HG03558 (cell line): ENCODE data around the gene NGFR.
A peak's percentile ranks its signal among the peaks of the same experiment; 100 is the strongest.

Source experiments
- ATAC-seq: cut with Tn5 transposase; IDR thresholded peaks from one replicate; pipeline ENCODE4 v1.9.1; 2021; ENCODE audit warnings: moderate number of reproducible peaks; ENCODE audit not compliant: unreplicated experiment; ENCODE audit errors: extremely low read depth

Gene NGFR

GRCh38 chr17:49513044-49513395, 17.9 kb downstream of the NGFR start:
- no peak for ATAC-seq

GRCh38 chr17:49513641-49514040, 18.5 kb downstream of the NGFR start:
- no peak for ATAC-seq

- no peak for ATAC-seq
Measured at GRCh38 chr17:49514071-49514721, 19.1 kb downstream of the NGFR start.

GRCh38 chr17:49515196-49515770, 20.2 kb downstream of the NGFR start:
- ATAC-seq: peak; percentile 82

- no peak for ATAC-seq
Measured at GRCh38 chr17:49516180-49516579, 21.1 kb downstream of the NGFR start.

GRCh38 chr17:49518346-49519078, 23.4 kb downstream of the NGFR start:
- ATAC-seq: no peak

- ATAC-seq: no peak
Measured at GRCh38 chr17:49519781-49520180, 24.7 kb downstream of the NGFR start.

GRCh38 chr17:49520386-49521087, 25.4 kb downstream of the NGFR start:
- no peak for ATAC-seq

- ATAC-seq: no peak
Measured at GRCh38 chr17:49521088-49521450, 26.0 kb downstream of the NGFR start.

GRCh38 chr17:49521471-49522356, 26.6 kb downstream of the NGFR start:
- ATAC-seq: no peak

- ATAC-seq: no peak
Measured at GRCh38 chr17:49522357-49522890, 27.3 kb downstream of the NGFR start.

GRCh38 chr17:49523196-49523595, 28.1 kb downstream of the NGFR start:
- no peak for ATAC-seq

GRCh38 chr17:49523706-49524472, 28.8 kb downstream of the NGFR start:
- no peak for ATAC-seq

- no peak for ATAC-seq
Measured at GRCh38 chr17:49524473-49525359, 29.6 kb downstream of the NGFR start.

GRCh38 chr17:49525831-49526741, 31.0 kb downstream of the NGFR start:
- ATAC-seq: no peak

GRCh38 chr17:49527927-49528651, 33.0 kb downstream of the NGFR start:
- ATAC-seq: no peak

GRCh38 chr17:49528966-49529365, 33.9 kb downstream of the NGFR start:
- no peak for ATAC-seq
